ENCODE data around the gene IREB2. TPM values are rescaled to one million over a fixed set of nuclear protein-coding genes. Genes with fewer than 3 reads are reported as not detected.

Gene IREB2
- total RNA-seq, 4 donors from 2014 or later: 32.4 to 45.9 (median 42.4) TPM

DNA sequence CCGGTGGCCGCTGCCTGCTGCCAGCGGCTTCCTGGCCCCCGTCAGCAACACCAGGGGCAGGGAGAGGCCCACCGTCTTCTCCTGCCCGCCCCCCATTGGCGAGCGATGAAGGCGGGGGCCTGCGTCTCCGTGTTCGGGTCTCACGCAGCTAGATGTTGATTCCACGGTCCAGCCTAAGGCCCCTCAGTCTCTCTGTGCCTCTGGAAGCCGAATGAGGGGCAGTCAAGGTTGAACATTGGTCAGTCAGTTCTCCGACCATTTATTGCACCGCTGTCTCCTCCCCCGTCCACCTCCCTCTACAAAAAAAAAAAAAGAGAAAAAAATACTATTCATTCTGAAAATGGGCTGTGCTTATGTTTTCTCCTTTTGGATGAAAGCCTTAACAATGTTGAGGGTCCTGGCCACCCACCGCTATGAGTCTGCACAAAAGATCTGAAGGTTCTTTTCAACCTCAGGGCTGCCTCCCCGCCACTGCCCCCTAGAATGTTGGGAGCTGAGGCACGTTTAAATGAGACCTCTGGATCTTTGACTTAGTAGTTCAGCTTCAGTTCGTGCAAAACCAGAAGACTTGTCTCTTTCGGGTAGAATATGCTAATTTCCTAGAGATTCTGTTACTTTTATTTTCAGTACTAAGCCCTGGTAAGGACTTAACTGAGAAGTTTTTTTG, 736 bp downstream of the IREB2 start:
- no peak for DNase-seq (ENCODE audit: low spot score in 2 of 2)
- H3K27ac ChIP-seq: peak overlapping the region; percentile 78 to 99 (median 96)
- WGBS, 2 donors: 0 to 2% methylated on average over 19 to 21 of the region's 23 CpGs
- H3K27me3 ChIP-seq: no peaks in the 10 kb centered on the region
- no peaks in the 10 kb centered on the region for H3K9me3 ChIP-seq
- H3K36me3 ChIP-seq: peaks cover 0 to 25% (median 0%) of the 10 kb centered on the region in 3 donors
- H3K4me3 ChIP-seq: peak overlapping the region; percentile 81 to 100 (median 92)
- TF ChIP-seq, protein P1, sequence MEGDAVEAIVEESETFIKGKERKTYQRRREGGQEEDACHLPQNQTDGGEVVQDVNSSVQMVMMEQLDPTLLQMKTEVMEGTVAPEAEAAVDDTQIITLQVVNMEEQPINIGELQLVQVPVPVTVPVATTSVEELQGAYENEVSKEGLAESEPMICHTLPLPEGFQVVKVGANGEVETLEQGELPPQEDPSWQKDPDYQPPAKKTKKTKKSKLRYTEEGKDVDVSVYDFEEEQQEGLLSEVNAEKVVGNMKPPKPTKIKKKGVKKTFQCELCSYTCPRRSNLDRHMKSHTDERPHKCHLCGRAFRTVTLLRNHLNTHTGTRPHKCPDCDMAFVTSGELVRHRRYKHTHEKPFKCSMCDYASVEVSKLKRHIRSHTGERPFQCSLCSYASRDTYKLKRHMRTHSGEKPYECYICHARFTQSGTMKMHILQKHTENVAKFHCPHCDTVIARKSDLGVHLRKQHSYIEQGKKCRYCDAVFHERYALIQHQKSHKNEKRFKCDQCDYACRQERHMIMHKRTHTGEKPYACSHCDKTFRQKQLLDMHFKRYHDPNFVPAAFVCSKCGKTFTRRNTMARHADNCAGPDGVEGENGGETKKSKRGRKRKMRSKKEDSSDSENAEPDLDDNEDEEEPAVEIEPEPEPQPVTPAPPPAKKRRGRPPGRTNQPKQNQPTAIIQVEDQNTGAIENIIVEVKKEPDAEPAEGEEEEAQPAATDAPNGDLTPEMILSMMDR (IDR thresholded peaks at IDR 0.05): no peak
- TF ChIP-seq EP300 (IDR thresholded peaks at IDR 0.05): no peak
- TF ChIP-seq POLR2A (IDR thresholded peaks at IDR 0.05): no peak
- H3K4me1 ChIP-seq: peaks cover 0 to 56% (median 25%) of the 10 kb centered on the region in 4 donors

DNA sequence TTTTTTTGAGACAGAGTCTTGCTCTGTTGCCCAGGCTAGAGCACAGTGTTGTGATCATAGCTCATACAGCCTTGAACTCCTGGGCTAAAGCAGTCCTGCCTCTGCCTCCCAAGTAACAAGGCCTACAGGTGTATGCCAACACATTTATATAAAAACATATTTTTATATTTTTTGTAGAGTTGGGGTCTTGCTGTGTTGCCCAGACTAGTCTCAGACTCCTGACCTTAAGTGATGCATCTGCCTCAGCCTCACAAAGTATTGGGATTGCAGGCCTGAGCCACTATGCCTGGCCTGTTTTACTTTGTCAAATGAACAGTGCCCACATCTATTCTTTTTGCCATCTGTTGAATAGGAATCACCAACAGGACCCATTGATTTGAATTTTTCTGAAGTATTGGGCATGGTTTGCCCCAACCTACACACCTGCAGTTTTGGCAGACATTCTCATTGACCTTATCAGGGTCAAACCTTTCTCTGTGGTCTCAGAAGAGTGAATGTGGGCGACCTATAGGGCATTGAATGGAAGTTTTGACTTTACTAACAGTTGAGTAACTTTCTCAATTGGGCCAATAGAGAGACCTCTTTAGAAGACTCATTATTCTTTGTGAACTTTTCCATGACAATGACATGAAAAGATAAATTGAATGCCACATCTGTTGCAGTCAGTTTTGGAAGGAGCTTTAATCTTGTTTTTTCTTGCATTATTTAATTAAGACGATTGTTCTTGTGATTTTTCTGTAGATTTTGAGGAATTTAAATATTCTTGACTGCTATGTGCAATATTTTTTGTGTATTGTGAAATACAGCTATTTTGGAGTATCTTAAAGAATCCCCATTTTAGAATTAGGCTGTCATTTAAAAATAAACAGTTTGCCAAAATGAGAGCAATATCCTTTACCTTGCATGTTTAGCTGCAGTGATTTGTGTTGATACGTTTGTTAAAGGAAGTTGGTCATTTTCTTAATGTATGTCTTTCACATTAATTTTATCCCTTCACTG, 2.7 kb downstream of the IREB2 start:
- TF ChIP-seq EP300 (IDR thresholded peaks at IDR 0.05) (no peak), POLR2A (IDR thresholded peaks at IDR 0.05) (no peak)
- TF ChIP-seq, protein P1 (IDR thresholded peaks at IDR 0.05): no peak
- no peak overlapping the region for H3K27ac ChIP-seq
- no peak overlapping the region for H3K4me3 ChIP-seq
- H3K36me3 ChIP-seq: peaks cover 0 to 32% (median 0%) of the 10 kb centered on the region in 3 donors
- DNase-seq (ENCODE audit: low spot score in 2 of 2): no peak
- H3K27me3 ChIP-seq: no peaks in the 10 kb centered on the region
- H3K4me1 ChIP-seq: peaks cover 0 to 65% (median 25%) of the 10 kb centered on the region in 4 donors
- WGBS, 2 donors: 67 to 69% methylated on average over 3 of the region's 3 CpGs
- H3K9me3 ChIP-seq: no peaks in the 10 kb centered on the region

DNA sequence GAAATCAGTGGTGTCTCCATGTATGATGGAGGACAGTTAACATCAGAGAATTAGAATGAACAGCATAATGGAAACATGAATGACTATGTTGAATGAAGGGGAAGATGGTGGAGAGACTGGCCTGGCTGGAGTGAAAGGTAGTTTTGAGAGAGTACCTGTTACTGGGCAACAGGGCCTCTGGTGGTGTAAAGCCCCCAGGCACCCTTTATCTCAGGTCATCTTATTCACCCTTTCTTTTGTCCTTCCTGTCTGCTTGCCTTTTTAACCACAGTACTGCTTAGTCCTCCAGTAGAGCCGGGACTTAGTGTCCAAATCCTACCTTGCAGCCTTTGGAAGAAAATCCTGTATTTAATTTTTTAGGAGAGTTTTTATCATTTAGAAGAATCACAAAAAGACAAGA, 6.2 kb downstream of the IREB2 start:
- Histone ChIP-seq H3K27ac (no peak overlapping the region), H3K4me1 (peaks cover 0 to 84% (median 25%) of the 10 kb centered on the region in 4 donors), H3K36me3 (peaks cover 0 to 53% (median 0%) of the 10 kb centered on the region in 3 donors), H3K9me3 (no peaks in the 10 kb centered on the region), H3K27me3 (no peaks in the 10 kb centered on the region), H3K4me3 (no peak overlapping the region)
- TF ChIP-seq POLR2A (IDR thresholded peaks at IDR 0.05) (no peak), EP300 (IDR thresholded peaks at IDR 0.05) (no peak)
- TF ChIP-seq, protein P1 (IDR thresholded peaks at IDR 0.05): no peak
- DNase-seq (ENCODE audit: low spot score in 2 of 2): no peak
- WGBS, 2 donors: 77 to 78% methylated on average over 1 of the region's 1 CpG

DNA sequence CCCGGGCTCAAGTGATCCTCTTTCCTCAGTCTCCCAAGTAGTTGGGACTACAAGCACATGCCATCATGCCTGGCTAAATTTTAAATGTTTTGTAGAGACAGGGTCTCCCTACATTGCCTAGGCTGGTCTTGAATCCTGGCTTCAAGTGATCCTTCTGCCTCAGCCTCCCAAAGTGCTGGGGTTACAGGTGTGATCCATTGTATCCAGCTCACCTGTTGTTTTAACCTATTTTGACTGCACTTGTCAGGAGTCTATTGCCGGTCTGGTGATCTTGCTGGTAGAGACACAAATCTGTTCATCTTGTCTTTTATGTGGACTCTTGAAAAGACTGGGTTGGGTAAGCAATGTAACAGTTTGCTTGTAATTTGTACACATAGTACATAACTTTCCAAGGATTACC, 7.9 kb downstream of the IREB2 start:
- no peak for DNase-seq (ENCODE audit: low spot score in 2 of 2)
- Histone ChIP-seq H3K4me3 (no peak overlapping the region), H3K4me1 (peaks cover 0 to 82% (median 17%) of the 10 kb centered on the region in 4 donors), H3K9me3 (no peaks in the 10 kb centered on the region), H3K27me3 (no peaks in the 10 kb centered on the region), H3K27ac (no peak overlapping the region), H3K36me3 (peaks cover 0 to 43% (median 0%) of the 10 kb centered on the region in 3 donors)
- TF ChIP-seq, protein P1 (IDR thresholded peaks at IDR 0.05): no peak
- no peak for TF ChIP-seq EP300 (IDR thresholded peaks at IDR 0.05)
- no peak for TF ChIP-seq POLR2A (IDR thresholded peaks at IDR 0.05)
- WGBS, 2 donors: 88 to 94% methylated on average over 2 of the region's 2 CpGs
